Upper lobe of left lung (tissue), 6 donors: ENCODE measurements around the gene S100A10. TPM values are rescaled to one million over a fixed set of nuclear protein-coding genes. Genes with fewer than 3 reads are reported as not detected.
A peak's percentile ranks its signal among the peaks of the same experiment; 100 is the strongest.

Source experiments
- ATAC-seq, 2 donors: fragments of 200-7000 bp; cut with Tn5 transposase; one replicate each; pipeline ENCODE4 v1.9.1; 2022; ENCODE audit warnings: mild to moderate bottlenecking in 2 of 2, moderate library complexity in 2 of 2; ENCODE audit not compliant: low FRiP score in 2 of 2
- DNase-seq, 2 donors: peaks; one replicate each; pipeline ENCODE4 v3.0.0-alpha.2; 2019 to 2020
- H3K27ac ChIP-seq, 4 donors: fragments of 200-600 bp; sonication (generic); one replicate each; pipeline ENCODE4 v1.5.1; 2016 to 2019
- H3K27me3 ChIP-seq, 4 donors: fragments of 200-600 bp; sonication (generic); one replicate each; pipeline ENCODE4 v1.5.1; 2017 to 2019
- H3K36me3 ChIP-seq, 4 donors: fragments of 200-600 bp; sonication (generic); one replicate each; pipeline ENCODE4 v1.5.1; 2016 to 2019
- H3K4me1 ChIP-seq, 4 donors: fragments of 200-600 bp; sonication (generic); one replicate each; pipeline ENCODE4 v1.5.1; 2018 to 2019
- H3K4me3 ChIP-seq, 4 donors: fragments of 200-600 bp; sonication (generic); one replicate each; pipeline ENCODE4 v1.5.1; 2017 to 2019; ENCODE audit warnings: mild to moderate bottlenecking in 2 of 4, moderate library complexity in 1 of 4
- H3K9me3 ChIP-seq, 4 donors: fragments of 200-600 bp; sonication (generic); one replicate each; pipeline ENCODE4 v1.5.1; 2018 to 2019
- EP300 ChIP-seq, 4 donors: sonication (generic); formaldehyde crosslinking; IDR thresholded peaks; one replicate each; pipeline ENCODE4 v1.5.1; 2017; ENCODE audit warnings: antibody characterized with exemption in 4 of 4, control low read depth in 2 of 4
- POLR2A ChIP-seq, 4 donors: fragments of 450-650 bp; IDR thresholded peaks; one replicate each; pipeline ENCODE4 v1.5.1; 2016 to 2017; ENCODE audit warnings: antibody characterized with exemption in 4 of 4, mild to moderate bottlenecking in 2 of 4
- POLR2AphosphoS5 ChIP-seq, 2 donors: sonication (generic); formaldehyde crosslinking; IDR thresholded peaks; one replicate each; pipeline ENCODE4 v1.5.1; 2017; ENCODE audit warnings: antibody characterized with exemption in 2 of 2
- WGBS, 2 donors: methylation state at CpG; one replicate each; pipeline ENCODE4 v1.1.5; 2017 to 2018; 5-methylcytosine and 5-hydroxymethylcytosine counted together
- total RNA-seq, 6 donors: library from RNA; depleted of rRNA in 4 of 6; stranded (reverse); fragments of >200 nt in 4 of 6; gene quantifications; one replicate each; pipeline versions ENCODE4 v1.1.0 to v1.2.1, GENCODE V29; 2016 to 2021
- TF ChIP-seq, protein P1 (sequence below), 6 experiments: fragments of 450-650 bp in 4 of 6; fragments of 200-600 bp in 2 of 6; sonication (generic) in 2 of 6; IDR thresholded peaks; one replicate each; pipeline ENCODE4 v1.5.1; 2016 to 2019; ENCODE audit warnings: antibody characterized with exemption in 6 of 6
- donor health status: DM: no; HTN: no; CAD: no; lungs with moderate emphysema.
- donor health status: DM: no; HTN: yes; CAD: no; lungs with severe emphysema.

S100A10 gene
- total RNA-seq, 6 donors from 2014 or later: 79.6 to 785 (median 432) TPM

DNA sequence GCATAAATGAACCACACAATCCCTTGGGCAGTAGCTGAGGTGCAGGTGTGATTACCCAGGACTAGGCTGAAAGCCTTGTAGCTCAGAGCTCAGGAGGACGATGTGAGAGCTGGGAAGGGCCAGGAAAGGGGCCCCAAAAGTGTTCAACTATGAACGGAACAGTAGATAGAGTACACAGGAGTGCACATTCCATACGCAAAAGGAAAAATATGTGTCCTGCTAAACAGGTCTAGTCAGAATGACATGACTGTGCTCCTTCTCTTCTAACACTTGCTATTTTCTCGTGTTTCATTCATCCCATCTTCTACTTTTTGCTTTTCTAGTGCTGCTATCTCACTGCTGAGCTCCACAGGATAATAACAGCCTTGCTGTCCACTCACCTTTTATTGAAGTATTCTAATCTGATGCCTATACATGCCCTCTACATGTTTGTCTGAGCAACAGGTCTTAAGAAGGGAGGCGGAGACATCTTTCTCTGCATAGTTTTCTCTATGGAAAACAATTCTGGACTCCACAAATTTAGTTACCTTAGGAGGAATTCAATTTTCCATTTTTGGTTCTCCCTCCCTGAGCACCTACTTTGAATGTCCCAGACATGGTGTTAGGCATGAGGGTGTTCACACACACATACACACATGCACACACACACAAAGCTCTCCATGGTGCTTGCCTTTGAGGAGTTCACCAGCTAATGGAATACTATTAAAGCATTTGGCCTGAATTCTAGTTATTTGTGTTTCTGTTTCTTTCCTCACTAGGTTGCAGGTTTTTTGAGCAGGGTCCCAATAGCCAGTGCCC, 3.4 kb downstream of the S100A10 start:
- TF ChIP-seq POLR2AphosphoS5 (IDR thresholded peaks at IDR 0.05): no peak
- TF ChIP-seq POLR2A (IDR thresholded peaks at IDR 0.05): no peak
- TF ChIP-seq EP300 (IDR thresholded peaks at IDR 0.05): no peak
- TF ChIP-seq, protein P1, sequence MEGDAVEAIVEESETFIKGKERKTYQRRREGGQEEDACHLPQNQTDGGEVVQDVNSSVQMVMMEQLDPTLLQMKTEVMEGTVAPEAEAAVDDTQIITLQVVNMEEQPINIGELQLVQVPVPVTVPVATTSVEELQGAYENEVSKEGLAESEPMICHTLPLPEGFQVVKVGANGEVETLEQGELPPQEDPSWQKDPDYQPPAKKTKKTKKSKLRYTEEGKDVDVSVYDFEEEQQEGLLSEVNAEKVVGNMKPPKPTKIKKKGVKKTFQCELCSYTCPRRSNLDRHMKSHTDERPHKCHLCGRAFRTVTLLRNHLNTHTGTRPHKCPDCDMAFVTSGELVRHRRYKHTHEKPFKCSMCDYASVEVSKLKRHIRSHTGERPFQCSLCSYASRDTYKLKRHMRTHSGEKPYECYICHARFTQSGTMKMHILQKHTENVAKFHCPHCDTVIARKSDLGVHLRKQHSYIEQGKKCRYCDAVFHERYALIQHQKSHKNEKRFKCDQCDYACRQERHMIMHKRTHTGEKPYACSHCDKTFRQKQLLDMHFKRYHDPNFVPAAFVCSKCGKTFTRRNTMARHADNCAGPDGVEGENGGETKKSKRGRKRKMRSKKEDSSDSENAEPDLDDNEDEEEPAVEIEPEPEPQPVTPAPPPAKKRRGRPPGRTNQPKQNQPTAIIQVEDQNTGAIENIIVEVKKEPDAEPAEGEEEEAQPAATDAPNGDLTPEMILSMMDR (IDR thresholded peaks at IDR 0.05): no peak
- ATAC-seq: peak in 1 of 2 donors; percentile 13
- H3K4me1 ChIP-seq: peaks cover 63 to 90% (median 71%) of the 10 kb centered on the region in 4 donors
- peak overlapping the region in 3 of 4 donors; percentile 59 to 73 (median 71) for H3K4me3 ChIP-seq
- WGBS, 2 donors: 52 to 61% methylated on average over 5 of the region's 5 CpGs
- no peaks in the 10 kb centered on the region for H3K27me3 ChIP-seq
- H3K36me3 ChIP-seq: peaks cover 6 to 9% (median 8%) of the 10 kb centered on the region in 4 donors
- DNase-seq: no peak
- peak overlapping the region; percentile 85 to 99 (median 94) for H3K27ac ChIP-seq
- H3K9me3 ChIP-seq: no peaks in the 10 kb centered on the region

DNA sequence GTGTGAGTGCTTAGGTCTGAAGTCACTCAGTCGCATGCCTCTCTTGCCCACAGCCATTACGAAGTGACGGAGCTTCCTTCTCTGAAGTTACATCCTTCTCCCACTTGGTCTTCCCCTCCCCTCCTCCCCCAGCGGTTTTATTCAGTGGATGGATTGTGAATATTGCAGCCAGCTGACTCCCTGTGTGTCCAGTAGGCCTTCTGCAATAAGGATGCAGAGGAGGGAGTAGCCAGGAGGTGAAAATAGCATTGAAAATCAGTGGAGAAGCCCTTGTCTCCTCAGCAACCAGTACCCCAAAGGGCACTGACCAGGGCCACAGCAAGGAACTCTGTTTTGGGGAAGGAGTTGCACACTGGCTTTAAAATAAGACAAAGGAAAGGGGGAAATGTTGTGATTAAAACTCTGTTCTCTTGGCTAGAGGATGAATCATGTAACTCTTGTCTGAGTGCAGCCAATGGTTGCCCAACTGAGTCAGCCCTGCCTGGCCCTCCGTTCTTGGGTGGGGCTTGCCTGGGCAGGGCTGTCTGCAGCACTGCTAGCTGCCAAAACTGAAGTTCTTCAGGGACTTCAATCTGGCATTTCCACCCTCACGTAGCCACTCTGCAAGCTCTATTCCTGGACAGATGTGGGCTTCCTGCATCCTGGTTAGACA, 4.3 kb downstream of the S100A10 start:
- TF ChIP-seq EP300 (IDR thresholded peaks at IDR 0.05) (peak in 1 of 4 donors; percentile 37), POLR2AphosphoS5 (IDR thresholded peaks at IDR 0.05) (peak; percentile 49 to 73), POLR2A (IDR thresholded peaks at IDR 0.05) (peak in 2 of 4 donors; percentile 1 to 58)
- TF ChIP-seq, protein P1 (IDR thresholded peaks at IDR 0.05): no peak
- 15 to 29% methylated on average over 6 of the region's 6 CpGs for WGBS, 2 donors
- Histone ChIP-seq H3K9me3 (no peaks in the 10 kb centered on the region), H3K27ac (peak overlapping the region; percentile 85 to 99 (median 94)), H3K4me1 (peaks cover 63 to 90% (median 73%) of the 10 kb centered on the region in 4 donors), H3K27me3 (no peaks in the 10 kb centered on the region), H3K36me3 (peaks cover 10 to 18% (median 17%) of the 10 kb centered on the region in 4 donors), H3K4me3 (peak overlapping the region in 1 of 4 donors; percentile 73)
- peak; percentile 20 to 93 for DNase-seq
- ATAC-seq: peak; percentile 57

GRCh38 chr1:151988405-151988923, 5.2 kb downstream of the S100A10 start:
- TF ChIP-seq, protein P1 (IDR thresholded peaks at IDR 0.05): no peak
- TF ChIP-seq EP300 (IDR thresholded peaks at IDR 0.05): peak in 1 of 4 donors; percentile 7
- ATAC-seq (peak; percentile 27 to 38), DNase-seq (no peak)
- Histone ChIP-seq H3K9me3 (no peaks in the 10 kb centered on the region), H3K36me3 (peaks cover 10 to 27% (median 25%) of the 10 kb centered on the region in 4 donors), H3K27ac (peak overlapping the region; percentile 85 to 99 (median 94)), H3K4me3 (peak overlapping the region in 1 of 4 donors; percentile 73), H3K27me3 (no peaks in the 10 kb centered on the region), H3K4me1 (peaks cover 63 to 85% (median 71%) of the 10 kb centered on the region in 4 donors)
- WGBS, 2 donors: 35 to 52% methylated on average over 2 of the region's 2 CpGs

- ATAC-seq: no peak
- H3K36me3 ChIP-seq: peaks cover 10 to 45% (median 39%) of the 10 kb centered on the region in 4 donors
These were observed 7.0 kb downstream of the S100A10 start for GRCh38 chr1:151986501-151987190.

More at GRCh38 chr1:151986501-151987190, 7.0 kb downstream of the S100A10 start:
- no peak overlapping the region for H3K4me3 ChIP-seq
- H3K4me1 ChIP-seq: peaks cover 58 to 73% (median 62%) of the 10 kb centered on the region in 4 donors
- no peak for DNase-seq
- no peaks in the 10 kb centered on the region for H3K9me3 ChIP-seq
- TF ChIP-seq EP300 (IDR thresholded peaks at IDR 0.05): no peak
- TF ChIP-seq POLR2A (IDR thresholded peaks at IDR 0.05): no peak
- TF ChIP-seq POLR2AphosphoS5 (IDR thresholded peaks at IDR 0.05): no peak
- TF ChIP-seq, protein P1 (IDR thresholded peaks at IDR 0.05): no peak
- no peaks in the 10 kb centered on the region for H3K27me3 ChIP-seq
- 84 to 85% methylated on average over 8 of the region's 8 CpGs for WGBS, 2 donors
- peak overlapping the region in 2 of 4 donors; percentile 7 to 93 for H3K27ac ChIP-seq
